Mucosa of rectum (tissue), 2 donors: ENCODE data around the gene RNF144B.

Experiments
- H3K27ac ChIP-seq, 2 donors: one replicate each; pipeline ENCODE4 v1.7.0; 2013; ENCODE audit warnings: inconsistent platforms in 2 of 2, low read depth in 2 of 2, low read length in 2 of 2
- H3K27me3 ChIP-seq, 2 donors: one replicate each; pipeline ENCODE4 v1.7.0; 2013; ENCODE audit warnings: low read length in 2 of 2; ENCODE audit not compliant: control insufficient read depth in 2 of 2, insufficient read depth in 2 of 2
- H3K36me3 ChIP-seq, 2 donors: one replicate each; pipeline ENCODE4 v1.7.0; 2013; ENCODE audit warnings: low read length in 2 of 2; ENCODE audit not compliant: control insufficient read depth in 2 of 2, insufficient read depth in 2 of 2
- H3K4me1 ChIP-seq, 2 donors: one replicate each; pipeline ENCODE4 v1.7.0; 2013; ENCODE audit warnings: low read length in 2 of 2, mild to moderate bottlenecking in 1 of 2; ENCODE audit not compliant: control insufficient read depth in 2 of 2, insufficient read depth in 2 of 2
- H3K4me3 ChIP-seq, 2 donors: one replicate each; pipeline ENCODE4 v1.7.0; 2013; ENCODE audit warnings: low read length in 2 of 2
- H3K9ac ChIP-seq, 2 donors: one replicate each; pipeline ENCODE4 v1.7.0; 2013; ENCODE audit warnings: low read length in 2 of 2, low read depth in 1 of 2, mild to moderate bottlenecking in 1 of 2
- H3K9me3 ChIP-seq, 2 donors: one replicate each; pipeline ENCODE4 v1.7.0; 2013; ENCODE audit warnings: low read length in 2 of 2; ENCODE audit not compliant: control insufficient read depth in 2 of 2
- donor health status: healthy.
- donor health status: Normal muscosa, but diverticular disease.

The RNF144B gene

GRCh38 chr6:18415671-18416340 is 28.7 kb downstream of the RNF144B start:
- H3K4me3 ChIP-seq: no peak overlapping the region
- H3K9ac ChIP-seq: no peak overlapping the region
- H3K27me3 ChIP-seq: no peaks in the 10 kb centered on the region
- H3K4me1 ChIP-seq: no peaks in the 10 kb centered on the region
- H3K9me3 ChIP-seq: no peaks in the 10 kb centered on the region
- no peak overlapping the region for H3K27ac ChIP-seq
- H3K36me3 ChIP-seq: no peaks in the 10 kb centered on the region

GRCh38 chr6:18416341-18416679 is 29.2 kb downstream of the RNF144B start:
- Histone ChIP-seq H3K9me3 (no peaks in the 10 kb centered on the region), H3K36me3 (no peaks in the 10 kb centered on the region), H3K4me1 (no peaks in the 10 kb centered on the region), H3K27ac (no peak overlapping the region), H3K27me3 (no peaks in the 10 kb centered on the region), H3K4me3 (no peak overlapping the region), H3K9ac (no peak overlapping the region)

GRCh38 chr6:18420328-18420727 is 33.2 kb downstream of the RNF144B start:
- Histone ChIP-seq H3K36me3 (no peaks in the 10 kb centered on the region), H3K9ac (no peak overlapping the region), H3K27me3 (no peaks in the 10 kb centered on the region), H3K4me3 (no peak overlapping the region), H3K9me3 (no peaks in the 10 kb centered on the region), H3K27ac (no peak overlapping the region), H3K4me1 (no peaks in the 10 kb centered on the region)

- Histone ChIP-seq H3K27ac (no peak overlapping the region), H3K9me3 (no peaks in the 10 kb centered on the region), H3K36me3 (no peaks in the 10 kb centered on the region), H3K9ac (no peak overlapping the region), H3K4me1 (no peaks in the 10 kb centered on the region), H3K27me3 (no peaks in the 10 kb centered on the region), H3K4me3 (no peak overlapping the region)
Measured at GRCh38 chr6:18422136-18422535, 35.0 kb downstream of the RNF144B start.

GRCh38 chr6:18423426-18423825 is 36.3 kb downstream of the RNF144B start:
- H3K27me3 ChIP-seq: no peaks in the 10 kb centered on the region
- no peak overlapping the region for H3K27ac ChIP-seq
- H3K9me3 ChIP-seq: no peaks in the 10 kb centered on the region
- H3K4me1 ChIP-seq: no peaks in the 10 kb centered on the region
- H3K9ac ChIP-seq: no peak overlapping the region
- no peak overlapping the region for H3K4me3 ChIP-seq
- H3K36me3 ChIP-seq: no peaks in the 10 kb centered on the region

- Histone ChIP-seq H3K27me3 (no peaks in the 10 kb centered on the region), H3K4me1 (no peaks in the 10 kb centered on the region), H3K9ac (no peak overlapping the region), H3K4me3 (no peak overlapping the region), H3K27ac (no peak overlapping the region), H3K36me3 (no peaks in the 10 kb centered on the region), H3K9me3 (no peaks in the 10 kb centered on the region)
Measured at GRCh38 chr6:18424201-18424600, 37.1 kb downstream of the RNF144B start.

GRCh38 chr6:18425218-18425617 is 38.1 kb downstream of the RNF144B start:
- Histone ChIP-seq H3K27me3 (no peaks in the 10 kb centered on the region), H3K4me1 (no peaks in the 10 kb centered on the region), H3K36me3 (no peaks in the 10 kb centered on the region), H3K9ac (no peak overlapping the region), H3K9me3 (no peaks in the 10 kb centered on the region), H3K27ac (no peak overlapping the region), H3K4me3 (no peak overlapping the region)

GRCh38 chr6:18427296-18427695 is 40.1 kb downstream of the RNF144B start:
- Histone ChIP-seq H3K27ac (no peak overlapping the region), H3K4me1 (no peaks in the 10 kb centered on the region), H3K9me3 (no peaks in the 10 kb centered on the region), H3K4me3 (no peak overlapping the region), H3K36me3 (no peaks in the 10 kb centered on the region), H3K27me3 (no peaks in the 10 kb centered on the region), H3K9ac (no peak overlapping the region)

- no peaks in the 10 kb centered on the region for H3K4me1 ChIP-seq
- H3K27ac ChIP-seq: no peak overlapping the region
- H3K36me3 ChIP-seq: no peaks in the 10 kb centered on the region
Measured at GRCh38 chr6:18429655-18430297, 42.6 kb downstream of the RNF144B start.

GRCh38 chr6:18431581-18431980 is 44.4 kb downstream of the RNF144B start:
- no peak overlapping the region for H3K4me3 ChIP-seq
- H3K36me3 ChIP-seq: no peaks in the 10 kb centered on the region
- no peak overlapping the region for H3K27ac ChIP-seq
- no peak overlapping the region for H3K9ac ChIP-seq
- H3K27me3 ChIP-seq: no peaks in the 10 kb centered on the region
- H3K9me3 ChIP-seq: no peaks in the 10 kb centered on the region
- H3K4me1 ChIP-seq: no peaks in the 10 kb centered on the region

More at GRCh38 chr6:18429655-18430297, 42.6 kb downstream of the RNF144B start:
- H3K9ac ChIP-seq: no peak overlapping the region
- no peak overlapping the region for H3K4me3 ChIP-seq
- H3K9me3 ChIP-seq: no peaks in the 10 kb centered on the region
- no peaks in the 10 kb centered on the region for H3K27me3 ChIP-seq
